IMR-90 (cell line): ENCODE results near the gene ANKUB1. TPM values are rescaled to one million over a fixed set of nuclear protein-coding genes. Genes with fewer than 3 reads are reported as not detected.

Source experiments
- ATAC-seq: fragments of 200-7000 bp; cut with Tn5 transposase; 2 replicates; pipeline ENCODE4 v1.9.1; 2020; ENCODE audit warnings: low read depth, mild to moderate bottlenecking, moderate library complexity
- BruUV-seq: library from RNA; stranded (reverse); fragments of 400-500 nt; replicated peaks from 2 replicates; lab custom pipeline; 2021; lab: Mats Ljungman, UMichigan
- CTCF ChIA-PET: fragments of 300-600 bp; formaldehyde crosslinking; extraction: SDS; loops from one replicate; lab custom pipeline; 2021; ENCODE audit warnings: antibody characterized with exemption; lab: Yijun Ruan, JAX
- POLR2A ChIA-PET: fragments of 300-600 bp; sonication (Branson Sonifier 250); formaldehyde crosslinking; loops from one replicate; lab custom pipeline; 2022; ENCODE audit warnings: antibody characterized with exemption; ENCODE audit not compliant: unreplicated experiment; lab: Charles Lee
- DNase-seq: peaks from one replicate; pipeline ENCODE4 v3.0.0; 2013
- H2AFZ ChIP-seq: replicated peaks from 2 replicates; pipeline ENCODE3; 2013; ENCODE audit warnings: low read length, mild to moderate bottlenecking; ENCODE audit not compliant: poor library complexity
- H2AK5ac ChIP-seq: 2 replicates; pipeline ENCODE4 v1.6.1; 2013; ENCODE audit warnings: low read depth, low read length, inconsistent platforms
- H2AK9ac ChIP-seq: replicated peaks from 2 replicates; pipeline ENCODE3; 2013; ENCODE audit warnings: mild to moderate bottlenecking, low read depth, low read length, moderate library complexity; ENCODE audit not compliant: poor library complexity
- H2BK120ac ChIP-seq: 2 replicates; pipeline ENCODE4 v1.6.1; 2013; ENCODE audit warnings: low read depth, low read length, inconsistent platforms
- H2BK15ac ChIP-seq: 3 replicates; pipeline ENCODE4 v1.6.1; 2013; ENCODE audit warnings: low read depth, low read length, inconsistent platforms
- H2BK20ac ChIP-seq: 2 replicates; pipeline ENCODE4 v1.6.1; 2013; ENCODE audit warnings: low read depth, mild to moderate bottlenecking, inconsistent platforms, low read length, moderate library complexity
- H2BK5ac ChIP-seq: 2 replicates; pipeline ENCODE4 v1.6.1; 2013; ENCODE audit warnings: mild to moderate bottlenecking, low read depth, low read length, inconsistent platforms; ENCODE audit not compliant: poor library complexity, severe bottlenecking
- H3K14ac ChIP-seq: replicated peaks from 2 replicates; pipeline ENCODE4 v1.6.1; 2013; ENCODE audit warnings: low read depth, low read length, inconsistent platforms
- H3K18ac ChIP-seq: 2 replicates; pipeline ENCODE4 v1.6.1; 2013; ENCODE audit warnings: low read depth, low read length, control low read depth
- H3K23ac ChIP-seq: 2 replicates; pipeline ENCODE4 v1.6.1; 2013; ENCODE audit warnings: low read depth, low read length, inconsistent platforms
- H3K27ac ChIP-seq: 2 replicates; pipeline ENCODE4 v1.5.1; 2013; ENCODE audit warnings: mild to moderate bottlenecking, control low read depth, low read length; ENCODE audit not compliant: insufficient read depth
- H3K27me3 ChIP-seq: 2 replicates; pipeline ENCODE4 v1.6.1; 2013; ENCODE audit warnings: low read length; ENCODE audit not compliant: control insufficient read depth, insufficient read depth
- H3K36me3 ChIP-seq: 2 replicates; pipeline ENCODE4 v1.6.1; 2013; ENCODE audit warnings: low read length, mixed read lengths; ENCODE audit not compliant: control insufficient read depth, insufficient read depth
- H3K4ac ChIP-seq: 2 replicates; pipeline ENCODE4 v1.6.1; 2013; ENCODE audit warnings: low read depth, low read length, inconsistent platforms
- H3K4me1 ChIP-seq: 2 replicates; pipeline ENCODE4 v1.6.1; 2013; ENCODE audit warnings: low read length, mixed read lengths; ENCODE audit not compliant: control insufficient read depth, insufficient read depth
- H3K4me2 ChIP-seq: 2 replicates; pipeline ENCODE4 v1.6.1; 2013; ENCODE audit warnings: low read depth, mild to moderate bottlenecking, control low read depth, low read length, moderate library complexity
- H3K4me3 ChIP-seq: 2 replicates; pipeline ENCODE4 v1.5.1; 2013; ENCODE audit warnings: low read depth, mild to moderate bottlenecking, control low read depth, low read length, moderate library complexity; ENCODE audit not compliant: insufficient read depth
- H3K56ac ChIP-seq: 2 replicates; pipeline ENCODE4 v1.6.1; 2013; ENCODE audit warnings: low read length, inconsistent platforms; ENCODE audit not compliant: insufficient read depth; ENCODE audit errors: extremely low read depth
- H3K79me1 ChIP-seq, 2 experiments: 2 replicates each; pipeline ENCODE4 v1.6.1; 2013; ENCODE audit warnings: low read length in 2 of 2, inconsistent platforms in 1 of 2, low read depth in 1 of 2
- H3K9ac ChIP-seq: 2 replicates; pipeline ENCODE4 v1.6.1; 2013; ENCODE audit warnings: low read depth, low read length, control low read depth
- H3K9me1 ChIP-seq: 2 replicates; pipeline ENCODE4 v1.6.1; 2013; ENCODE audit warnings: low read length, inconsistent platforms; ENCODE audit not compliant: insufficient read depth
- H3K9me3 ChIP-seq: 2 replicates; pipeline ENCODE4 v1.6.1; 2013; ENCODE audit warnings: low read length; ENCODE audit not compliant: control insufficient read depth, insufficient read depth
- H4K20me1 ChIP-seq: 2 replicates; pipeline ENCODE4 v1.6.1; 2013; ENCODE audit warnings: low read length, inconsistent platforms; ENCODE audit not compliant: insufficient read depth
- H4K5ac ChIP-seq: 2 replicates; pipeline ENCODE4 v1.6.1; 2013; ENCODE audit warnings: mild to moderate bottlenecking, low read depth, low read length, control low read depth
- H4K8ac ChIP-seq, 2 experiments: 2 replicates each; pipeline ENCODE4 v1.6.1; 2013; ENCODE audit warnings: low read depth in 2 of 2, low read length in 2 of 2, control low read depth in 1 of 2, inconsistent platforms in 1 of 2
- H4K91ac ChIP-seq: 2 replicates; pipeline ENCODE4 v1.6.1; 2013; ENCODE audit warnings: low read depth, low read length, inconsistent platforms; ENCODE audit not compliant: insufficient read depth
- BHLHE40 ChIP-seq: fragments of 150-350 bp; IDR thresholded peaks from 2 replicates; pipeline ENCODE4 v1.6.1; 2016; ENCODE audit warnings: mild to moderate bottlenecking, low read depth, low read length
- CEBPB ChIP-seq: IDR thresholded peaks from 2 replicates; pipeline ENCODE4 v1.6.1; 2012; ENCODE audit warnings: low read depth, low read length, improper control_type of control experiment
- CHD1 ChIP-seq: IDR thresholded peaks from 2 replicates; pipeline ENCODE4 v1.6.1; 2012; ENCODE audit warnings: low read depth, low read length, improper control_type of control experiment
- ELK1 ChIP-seq: fragments of 150-350 bp; IDR thresholded peaks from 2 replicates; pipeline ENCODE4 v1.6.1; 2016; ENCODE audit warnings: low read depth, mild to moderate bottlenecking, low read length, moderate library complexity, borderline replicate concordance
- FOS ChIP-seq: fragments of 150-350 bp; IDR thresholded peaks from 2 replicates; pipeline ENCODE4 v1.6.1; 2016; ENCODE audit warnings: low read depth, low read length
- MAFK ChIP-seq: IDR thresholded peaks from 2 replicates; pipeline ENCODE4 v1.6.1; 2012; ENCODE audit warnings: low read depth, low read length, improper control_type of control experiment
- MAZ ChIP-seq: IDR thresholded peaks from 2 replicates; pipeline ENCODE4 v1.6.1; 2012; ENCODE audit warnings: low read depth, mild to moderate bottlenecking, low read length, improper control_type of control experiment, moderate library complexity, borderline replicate concordance
- MXI1 ChIP-seq: IDR thresholded peaks from 2 replicates; pipeline ENCODE4 v1.6.1; 2012; ENCODE audit warnings: low read depth, mild to moderate bottlenecking, low read length, moderate library complexity, borderline replicate concordance
- NFE2L2 ChIP-seq: fragments of 150-350 bp; IDR thresholded peaks from 2 replicates; pipeline ENCODE4 v1.6.1; 2016; ENCODE audit warnings: low read depth, mild to moderate bottlenecking, low read length
- POLR2A ChIP-seq: IDR thresholded peaks from 2 replicates; pipeline ENCODE4 v1.6.1; 2012; ENCODE audit warnings: mild to moderate bottlenecking, low read depth, low read length
- RAD21 ChIP-seq: IDR thresholded peaks from 2 replicates; pipeline ENCODE4 v1.6.1; 2012; ENCODE audit warnings: low read length, improper control_type of control experiment
- RCOR1 ChIP-seq: IDR thresholded peaks from 2 replicates; pipeline ENCODE4 v1.6.1; 2012; ENCODE audit warnings: mild to moderate bottlenecking, low read length, improper control_type of control experiment; ENCODE audit not compliant: insufficient replicate concordance
- RFX5 ChIP-seq: IDR thresholded peaks from 2 replicates; pipeline ENCODE4 v1.8.0; 2012; ENCODE audit warnings: low read depth, mild to moderate bottlenecking, low read length, moderate library complexity
- SMC3 ChIP-seq: fragments of 150-350 bp; IDR thresholded peaks from 2 replicates; pipeline ENCODE4 v1.6.1; 2016; ENCODE audit warnings: low read depth, mild to moderate bottlenecking, antibody characterized with exemption, low read length, moderate library complexity
- USF2 ChIP-seq: fragments of 150-350 bp; IDR thresholded peaks from 2 replicates; pipeline ENCODE4 v1.6.1; 2017; ENCODE audit warnings: mild to moderate bottlenecking, antibody characterized with exemption, low read length, low read depth
- WGBS, 2 experiments: methylation state at CpG; one replicate each; pipeline versions ENCODE4 v1.1.5 to v1.1.7; 2013; ENCODE audit warnings: missing lambda C conversion rate in 2 of 2; ENCODE audit not compliant: insufficient read length in 1 of 2; ENCODE audit errors: extremely low coverage in 2 of 2; 5-methylcytosine and 5-hydroxymethylcytosine counted together
- dilution Hi-C: fragments of 300-500 bp; cut with HindIII; formaldehyde crosslinking; loops from one replicate; pipeline ENCODE4 v1.14.3; 2018; ENCODE audit warnings: low sequenced_read_pairs; ENCODE audit not compliant: unreplicated experiment
- in situ Hi-C: fragments of 300-500 bp; cut with MboI; formaldehyde crosslinking; loops from 3 replicates; pipeline ENCODE4 v1.14.3; 2019; ENCODE audit warnings: low sequenced_read_pairs, inconsistent platforms, mixed read lengths
- intact Hi-C: fragments of 100-400 bp; cut with micrococcal nuclease; formaldehyde crosslinking; loops from 2 replicates; pipeline ENCODE4 v1.10.0; 2022
- polyA plus RNA-seq, 3 experiments: library from polyadenylated mRNA; depleted of rRNA; stranded (reverse); fragments of >200 nt; gene quantifications; 2 replicates each; pipeline ENCODE4 v1.2.3, GENCODE V29; 2012; ENCODE audit warnings: low replicate concordance in 1 of 3
- total RNA-seq: library from RNA; depleted of rRNA; stranded (reverse); fragments of >200 nt; gene quantifications from 2 replicates; pipeline ENCODE4 v1.2.3, GENCODE V29; 2012
- TF ChIP-seq, protein P1 (sequence below): conservative IDR thresholded peaks from 2 replicates; pipeline ENCODE4 v1.5.1; 2012; ENCODE audit warnings: mild to moderate bottlenecking, low read depth, low read length, improper control_type of control experiment

Gene ANKUB1
- total and polyA plus RNA-seq, 2 of the 4 experiments (the other 2 are of a cell fraction), result not detected

DNA sequence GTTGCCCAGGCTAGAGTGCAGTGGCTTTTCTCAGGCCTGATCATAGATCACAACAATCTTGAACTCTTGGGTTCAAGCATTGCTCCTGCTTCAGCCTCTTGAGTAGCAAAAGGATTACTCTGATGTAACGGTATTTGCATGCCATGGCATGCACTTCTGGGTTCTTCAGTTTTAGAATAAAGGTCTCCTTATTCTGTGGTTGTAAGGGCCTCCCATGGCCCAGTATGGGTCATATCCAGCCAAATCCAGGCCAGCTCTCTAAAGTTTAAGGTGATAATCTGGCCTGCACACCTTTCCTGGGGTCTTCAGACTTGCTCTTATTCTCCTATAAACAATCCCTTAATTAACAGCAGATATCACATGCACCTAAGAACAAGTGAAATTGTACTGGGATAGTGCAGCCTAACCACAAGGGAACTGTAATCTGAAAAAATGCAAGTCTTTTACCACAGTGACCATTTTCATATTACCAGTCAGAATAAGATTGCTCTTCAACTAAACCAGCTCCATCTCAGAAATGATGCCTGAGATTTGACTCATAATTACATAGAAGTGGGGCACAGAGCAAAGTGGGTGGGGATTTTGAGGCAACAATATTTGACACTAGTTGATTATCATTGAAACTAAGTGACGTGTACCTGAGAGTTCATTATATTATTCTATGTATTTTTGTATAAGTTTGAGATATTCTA lies 65.5 kb downstream of the ANKUB1 start:
- Histone ChIP-seq H3K9ac (no peak overlapping the region), H2AFZ (no peak overlapping the region), H2BK15ac (no peak overlapping the region), H4K91ac (no peak overlapping the region), H3K18ac (no peak overlapping the region), H3K9me1 (no peaks in the 10 kb centered on the region), H3K4ac (no peak overlapping the region), H3K56ac (no peak overlapping the region), H4K8ac (no peak overlapping the region), H3K4me1 (no peaks in the 10 kb centered on the region), H3K27me3 (peaks cover 1% of the 10 kb centered on the region; the same call in 1 of the 2 replicates), H3K4me3 (no peak overlapping the region), H2AK5ac (no peak overlapping the region), H3K14ac (no peak overlapping the region), H4K20me1 (no peaks in the 10 kb centered on the region), H3K9me3 (no peaks in the 10 kb centered on the region), H3K79me1 (no peaks in the 10 kb centered on the region), H2AK9ac (no peak overlapping the region), H4K5ac (no peak overlapping the region), H3K36me3 (no peaks in the 10 kb centered on the region), H3K27ac (no peak overlapping the region), H2BK5ac (no peak overlapping the region), H3K4me2 (no peak overlapping the region), H2BK120ac (no peak overlapping the region), H3K23ac (no peak overlapping the region), H2BK20ac (no peak overlapping the region)
- dilution Hi-C loops (loop anchor here (25.0 kb wide), 1 partner anchor 215 kb away; no protein-coding TSS in a partner anchor), intact Hi-C loops (no loop called here), in situ Hi-C loops (no loop called here)
- no CpG with 5 or more reads among the region's 2 CpGs for WGBS, 2 experiments
- no TSS peak for BruUV-seq
- TF ChIP-seq, protein P1, sequence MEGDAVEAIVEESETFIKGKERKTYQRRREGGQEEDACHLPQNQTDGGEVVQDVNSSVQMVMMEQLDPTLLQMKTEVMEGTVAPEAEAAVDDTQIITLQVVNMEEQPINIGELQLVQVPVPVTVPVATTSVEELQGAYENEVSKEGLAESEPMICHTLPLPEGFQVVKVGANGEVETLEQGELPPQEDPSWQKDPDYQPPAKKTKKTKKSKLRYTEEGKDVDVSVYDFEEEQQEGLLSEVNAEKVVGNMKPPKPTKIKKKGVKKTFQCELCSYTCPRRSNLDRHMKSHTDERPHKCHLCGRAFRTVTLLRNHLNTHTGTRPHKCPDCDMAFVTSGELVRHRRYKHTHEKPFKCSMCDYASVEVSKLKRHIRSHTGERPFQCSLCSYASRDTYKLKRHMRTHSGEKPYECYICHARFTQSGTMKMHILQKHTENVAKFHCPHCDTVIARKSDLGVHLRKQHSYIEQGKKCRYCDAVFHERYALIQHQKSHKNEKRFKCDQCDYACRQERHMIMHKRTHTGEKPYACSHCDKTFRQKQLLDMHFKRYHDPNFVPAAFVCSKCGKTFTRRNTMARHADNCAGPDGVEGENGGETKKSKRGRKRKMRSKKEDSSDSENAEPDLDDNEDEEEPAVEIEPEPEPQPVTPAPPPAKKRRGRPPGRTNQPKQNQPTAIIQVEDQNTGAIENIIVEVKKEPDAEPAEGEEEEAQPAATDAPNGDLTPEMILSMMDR, result no peak
- TF ChIP-seq NFE2L2 (no peak), POLR2A (no peak), RFX5 (no peak), SMC3 (no peak), CHD1 (no peak), MAZ (no peak), CEBPB (no peak), USF2 (no peak), ELK1 (no peak), MXI1 (no peak), FOS (no peak), MAFK (no peak), BHLHE40 (no peak), RCOR1 (no peak), RAD21 (no peak)
- no peak; the same call in 1 of the 2 replicates for ATAC-seq
- POLR2A ChIA-PET, result no interaction called here
- CTCF ChIA-PET, result no interaction called here
- DNase-seq, result peak; percentile 10
